ENCODE results near the gene MADCAM1. TPM values are rescaled to one million over a fixed set of nuclear protein-coding genes. Genes with fewer than 3 reads are reported as not detected.

Gene MADCAM1
- polyA plus RNA-seq, 1 donor from 2014 or later: 0.36 TPM

GRCh38 chr19:536881-537404, 40.7 kb downstream of the MADCAM1 start:
- Mint-ChIP-seq H3K9me3 (no peaks in the 10 kb centered on the region), H3K36me3 (peaks cover 2% of the 10 kb centered on the region), H3K27me3 (no peaks in the 10 kb centered on the region), H3K4me3 (no peak overlapping the region), H3K27ac (no peak overlapping the region), H3K4me1 (peaks cover 5 to 7% (median 5%) of the 10 kb centered on the region in 3 donors)

- Mint-ChIP-seq H3K4me3 (no peak overlapping the region), H3K9me3 (no peaks in the 10 kb centered on the region), H3K27ac (no peak overlapping the region), H3K36me3 (peaks cover 3% of the 10 kb centered on the region), H3K4me1 (peaks cover 0 to 2% (median 0%) of the 10 kb centered on the region in 3 donors), H3K27me3 (no peaks in the 10 kb centered on the region)
Measured at GRCh38 chr19:538641-539428, 42.5 kb downstream of the MADCAM1 start.

- Mint-ChIP-seq H3K27me3 (no peaks in the 10 kb centered on the region), H3K4me1 (peaks cover 0 to 2% (median 0%) of the 10 kb centered on the region in 3 donors), H3K4me3 (no peak overlapping the region), H3K27ac (no peak overlapping the region), H3K9me3 (no peaks in the 10 kb centered on the region), H3K36me3 (peaks cover 3% of the 10 kb centered on the region)
Measured at GRCh38 chr19:539429-540030, 43.2 kb downstream of the MADCAM1 start.

GRCh38 chr19:540867-541637, 44.8 kb downstream of the MADCAM1 start:
- Mint-ChIP-seq H3K36me3 (peaks cover 3% of the 10 kb centered on the region), H3K4me3 (no peak overlapping the region), H3K27me3 (no peaks in the 10 kb centered on the region), H3K27ac (no peak overlapping the region), H3K4me1 (no peaks in the 10 kb centered on the region), H3K9me3 (no peaks in the 10 kb centered on the region)

GRCh38 chr19:541699-542098, 45.4 kb downstream of the MADCAM1 start:
- Mint-ChIP-seq H3K27ac (no peak overlapping the region), H3K4me3 (no peak overlapping the region), H3K9me3 (no peaks in the 10 kb centered on the region), H3K4me1 (no peaks in the 10 kb centered on the region), H3K27me3 (no peaks in the 10 kb centered on the region), H3K36me3 (peaks cover 3% of the 10 kb centered on the region)

GRCh38 chr19:542173-542866, 46.0 kb downstream of the MADCAM1 start:
- Mint-ChIP-seq H3K9me3 (no peaks in the 10 kb centered on the region), H3K4me1 (no peaks in the 10 kb centered on the region), H3K27me3 (no peaks in the 10 kb centered on the region), H3K4me3 (peak overlapping the region in 1 of 4 donors; percentile 49), H3K27ac (no peak overlapping the region), H3K36me3 (peaks cover 3% of the 10 kb centered on the region)

GRCh38 chr19:543910-544608, 47.8 kb downstream of the MADCAM1 start, which contains the start of gene GZMM:
GZMM (plus strand) TSS chr19:544053; CDS start chr19:544072, 19 bp downstream.
- Mint-ChIP-seq H3K36me3 (peaks cover 3% of the 10 kb centered on the region), H3K9me3 (no peaks in the 10 kb centered on the region), H3K4me1 (no peaks in the 10 kb centered on the region), H3K27ac (no peak within 1 kb of the TSS), H3K4me3 (peak within 1 kb of the TSS in 3 of 4 donors; percentile 27 to 78 (median 38)), H3K27me3 (no peaks in the 10 kb centered on the region)

GRCh38 chr19:547117-547516, 50.8 kb downstream of the MADCAM1 start:
- Mint-ChIP-seq H3K9me3 (no peaks in the 10 kb centered on the region), H3K36me3 (peaks cover 3% of the 10 kb centered on the region), H3K27me3 (no peaks in the 10 kb centered on the region), H3K4me1 (no peaks in the 10 kb centered on the region), H3K4me3 (no peak overlapping the region), H3K27ac (no peak overlapping the region)

GRCh38 chr19:547836-548720, 51.8 kb downstream of the MADCAM1 start:
- Mint-ChIP-seq H3K4me1 (no peaks in the 10 kb centered on the region), H3K36me3 (peaks cover 2% of the 10 kb centered on the region), H3K4me3 (no peak overlapping the region), H3K27me3 (peaks cover 3% of the 10 kb centered on the region), H3K27ac (no peak overlapping the region), H3K9me3 (no peaks in the 10 kb centered on the region)

- H3K27ac Mint-ChIP-seq: no peak overlapping the region
Measured at GRCh38 chr19:548886-549830, 52.9 kb downstream of the MADCAM1 start.

GRCh38 chr19:554817-555216, 58.5 kb downstream of the MADCAM1 start:
- Mint-ChIP-seq H3K4me3 (peak overlapping the region in 1 of 4 donors; percentile 72), H3K27me3 (peaks cover 7% of the 10 kb centered on the region)

More at GRCh38 chr19:548886-549830, 52.9 kb downstream of the MADCAM1 start:
- no peak overlapping the region for H3K4me3 Mint-ChIP-seq
- H3K27me3 Mint-ChIP-seq: peaks cover 3% of the 10 kb centered on the region
- H3K4me1 Mint-ChIP-seq: no peaks in the 10 kb centered on the region
- no peaks in the 10 kb centered on the region for H3K36me3 Mint-ChIP-seq
- H3K9me3 Mint-ChIP-seq: no peaks in the 10 kb centered on the region

More at GRCh38 chr19:554817-555216, 58.5 kb downstream of the MADCAM1 start:
- Mint-ChIP-seq H3K9me3 (no peaks in the 10 kb centered on the region), H3K4me1 (no peaks in the 10 kb centered on the region), H3K27ac (no peak overlapping the region), H3K36me3 (no peaks in the 10 kb centered on the region)
